HL-60 (cell line): ENCODE results near the gene GDPD5.

Source experiments
- DNase-seq, 2 experiments: peaks; one replicate each; pipeline ENCODE4 v3.0.0-alpha.2; 2010 to 2020; ENCODE audit warnings: low read depth in 1 of 2, low spot score in 1 of 2
- H3K27ac ChIP-seq: fragments of 250-450 bp; sonication (Bioruptor Pico); replicated peaks from 2 replicates; pipeline ENCODE4 v1.5.1; 2020; ENCODE audit warnings: mild to moderate bottlenecking, moderate library complexity
- H3K27me3 ChIP-seq: fragments of 250-450 bp; sonication (Bioruptor Pico); 2 replicates; pipeline ENCODE4 v1.5.1; 2021; ENCODE audit warnings: mild to moderate bottlenecking, moderate library complexity; ENCODE audit not compliant: insufficient read depth, poor library complexity, severe bottlenecking
- H3K4me3 ChIP-seq: replicated peaks from 2 replicates; pipeline ENCODE4 v1.5.1; 2011; ENCODE audit warnings: mild to moderate bottlenecking, control low read depth, low read length; ENCODE audit not compliant: insufficient read depth
- CTCF ChIP-seq: IDR thresholded peaks from one replicate; pipeline ENCODE4 v1.5.1; 2011; ENCODE audit warnings: low read length, control low read depth, inconsistent platforms; ENCODE audit not compliant: insufficient read depth
- GABPA ChIP-seq: IDR thresholded peaks from 2 replicates; pipeline ENCODE4 v1.6.1; 2012; ENCODE audit warnings: low read depth
- POLR2AphosphoS5 ChIP-seq: IDR thresholded peaks from 2 replicates; pipeline ENCODE4 v1.6.1; 2012; ENCODE audit warnings: low read depth
- REST ChIP-seq: IDR thresholded peaks from 2 replicates; pipeline ENCODE4 v1.6.1; 2012; ENCODE audit warnings: low read depth; ENCODE audit not compliant: insufficient replicate concordance
- SPI1 ChIP-seq: IDR thresholded peaks from 2 replicates; pipeline ENCODE4 v1.6.1; 2012; ENCODE audit warnings: low read depth, mild to moderate bottlenecking, borderline replicate concordance

Gene GDPD5

GRCh38 chr11:75437966-75438659, 87.6 kb downstream of the GDPD5 start:
- no peak for TF ChIP-seq POLR2AphosphoS5
- TF ChIP-seq SPI1 = no peak
- no peak for TF ChIP-seq GABPA
- no peak for TF ChIP-seq CTCF
- no peak for TF ChIP-seq REST
- H3K27me3 ChIP-seq = peaks cover 11% of the 10 kb centered on the region
- DNase-seq = no peak
- H3K4me3 ChIP-seq = no peak overlapping the region
- no peak overlapping the region for H3K27ac ChIP-seq

GRCh38 chr11:75436806-75437205, 88.9 kb downstream of the GDPD5 start:
- TF ChIP-seq POLR2AphosphoS5 = no peak
- TF ChIP-seq CTCF = no peak
- TF ChIP-seq GABPA = no peak
- TF ChIP-seq REST = no peak
- TF ChIP-seq SPI1 = no peak
- H3K27me3 ChIP-seq = peaks cover 23% of the 10 kb centered on the region

GRCh38 chr11:75435571-75435925, 90.2 kb downstream of the GDPD5 start:
- no peak overlapping the region for H3K27ac ChIP-seq
- peaks cover 35% of the 10 kb centered on the region for H3K27me3 ChIP-seq
- no peak for DNase-seq
- H3K4me3 ChIP-seq = no peak overlapping the region
- no peak for TF ChIP-seq REST
- TF ChIP-seq CTCF = no peak
- TF ChIP-seq POLR2AphosphoS5 = no peak
- no peak for TF ChIP-seq SPI1
- TF ChIP-seq GABPA = no peak

More at GRCh38 chr11:75436806-75437205, 88.9 kb downstream of the GDPD5 start:
- no peak for DNase-seq
- Histone ChIP-seq H3K27ac (no peak overlapping the region), H3K4me3 (no peak overlapping the region)
